Measurements from ENCODE around the gene TSPEAR.
"Not testable (repeated sequence)": the region's sequence is repeated elsewhere in the genome, so short reads cannot be mapped to it uniquely, and the experiment has no call there.

TSPEAR gene

GRCh38 chr21:44585892-44586291, 125.5 kb downstream of the TSPEAR start:
- no peak for DNase-seq (ENCODE audit: low spot score)

GRCh38 chr21:44583800-44584147, 127.6 kb downstream of the TSPEAR start:
- no peak for DNase-seq (ENCODE audit: low spot score)

GRCh38 chr21:44583089-44583799, 128.1 kb downstream of the TSPEAR start:
- DNase-seq (ENCODE audit: low spot score), result no peak

GRCh38 chr21:44582055-44582454, 129.3 kb downstream of the TSPEAR start:
- no peak for DNase-seq (ENCODE audit: low spot score)

- DNase-seq (ENCODE audit: low spot score), result no peak
These were observed 130.2 kb downstream of the TSPEAR start for GRCh38 chr21:44581158-44581557.

- not testable (repeated sequence) for DNase-seq (ENCODE audit: low spot score)
These were observed 131.0 kb downstream of the TSPEAR start, which contains the start of gene KRTAP10-5 for GRCh38 chr21:44580231-44580821. Gene KRTAP10-5 (minus strand): TSS chr21:44580604. CDS start chr21:44580578, 26 bp downstream.

GRCh38 chr21:44579833-44580144, 131.6 kb downstream of the TSPEAR start:
- no peak for DNase-seq (ENCODE audit: low spot score)

GRCh38 chr21:44579056-44579832, 132.1 kb downstream of the TSPEAR start:
- DNase-seq (ENCODE audit: low spot score), result no peak

GRCh38 chr21:44578371-44579055, 132.9 kb downstream of the TSPEAR start:
- no peak for DNase-seq (ENCODE audit: low spot score)

- DNase-seq (ENCODE audit: low spot score), result no peak
These were observed 135.3 kb downstream of the TSPEAR start for GRCh38 chr21:44576025-44576420.

GRCh38 chr21:44575307-44576024, 135.9 kb downstream of the TSPEAR start:
- DNase-seq (ENCODE audit: low spot score), result no peak

- DNase-seq (ENCODE audit: low spot score), result no peak
These were observed 136.7 kb downstream of the TSPEAR start for GRCh38 chr21:44574457-44575306.

- DNase-seq (ENCODE audit: low spot score), result not testable (repeated sequence)
These were observed 137.5 kb downstream of the TSPEAR start, which contains the start of gene KRTAP10-4 for GRCh38 chr21:44573630-44574456. Gene KRTAP10-4 (plus strand): TSS chr21:44573729. CDS start chr21:44573759, 30 bp downstream.

GRCh38 chr21:44572959-44573583, 138.3 kb downstream of the TSPEAR start:
- no peak for DNase-seq (ENCODE audit: low spot score)

- no peak for DNase-seq (ENCODE audit: low spot score)
These were observed 139.3 kb downstream of the TSPEAR start for GRCh38 chr21:44571844-44572782.

GRCh38 chr21:44571296-44571695, 140.1 kb downstream of the TSPEAR start:
- DNase-seq (ENCODE audit: low spot score), result no peak

- no peak for DNase-seq (ENCODE audit: low spot score)
These were observed 141.4 kb downstream of the TSPEAR start for GRCh38 chr21:44569861-44570517.

Data from Ammon's horn (tissue), 1 donor.